Left renal pelvis (tissue), 4 donors: Measurements from ENCODE around the gene XRCC1. TPM values are rescaled to one million over a fixed set of nuclear protein-coding genes. Genes with fewer than 3 reads are reported as not detected.
A peak's percentile ranks its signal among the peaks of the same experiment; 100 is the strongest.

ENCODE experiments used
- DNase-seq, 4 donors: peaks; one replicate each; pipeline ENCODE4 v3.0.0-alpha.2; 2013; ENCODE audit warnings: low read depth in 4 of 4, low spot score in 3 of 4
- polyA plus RNA-seq, 4 donors: library from polyadenylated mRNA; unstranded; fragments of 120-200 nt; gene quantifications; one replicate each; pipeline ENCODE4 v1.2.1, GENCODE V29; 2013; ENCODE audit not compliant: insufficient read length in 4 of 4

The XRCC1 gene
- polyA plus RNA-seq, 4 donors: 49.1 to 67.6 (median 57.3) TPM

- DNase-seq: no peak
Measured at GRCh38 chr19:43578787-43579186, 3.5 kb upstream of the XRCC1 start.

- DNase-seq: no peak
Measured at GRCh38 chr19:43575955-43576878, 890 bp upstream of the XRCC1 start.

- no peak for DNase-seq
Measured at GRCh38 chr19:43574424-43575155, 737 bp downstream of the XRCC1 start.

GRCh38 chr19:43572171-43572588, 3.1 kb downstream of the XRCC1 start:
- DNase-seq: no peak

- no peak for DNase-seq
Measured at GRCh38 chr19:43570174-43570791, 5.0 kb downstream of the XRCC1 start.

- DNase-seq: no peak
Measured at GRCh38 chr19:43569657-43570056, 5.7 kb downstream of the XRCC1 start.

DNA sequence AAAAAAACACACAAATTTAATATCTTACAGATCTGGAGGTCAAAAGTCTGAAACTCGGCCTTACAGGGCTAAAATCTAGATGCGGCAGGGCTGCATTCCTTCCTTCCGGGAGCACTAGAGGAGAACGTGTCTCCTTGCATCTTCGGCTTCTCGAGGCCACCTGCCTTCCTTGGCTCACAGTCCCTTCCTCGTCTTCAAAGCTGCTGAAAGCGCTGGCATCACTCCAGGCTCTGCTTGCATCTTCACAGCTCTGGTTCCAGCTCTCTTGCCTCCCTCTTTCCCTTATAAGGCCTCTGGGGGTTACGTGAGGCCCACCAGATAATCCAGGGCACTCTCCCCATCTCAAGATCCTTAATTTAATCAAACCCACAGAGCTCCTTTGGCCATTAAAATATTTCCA, 10.5 kb downstream of the XRCC1 start:
- no peak for DNase-seq

DNA sequence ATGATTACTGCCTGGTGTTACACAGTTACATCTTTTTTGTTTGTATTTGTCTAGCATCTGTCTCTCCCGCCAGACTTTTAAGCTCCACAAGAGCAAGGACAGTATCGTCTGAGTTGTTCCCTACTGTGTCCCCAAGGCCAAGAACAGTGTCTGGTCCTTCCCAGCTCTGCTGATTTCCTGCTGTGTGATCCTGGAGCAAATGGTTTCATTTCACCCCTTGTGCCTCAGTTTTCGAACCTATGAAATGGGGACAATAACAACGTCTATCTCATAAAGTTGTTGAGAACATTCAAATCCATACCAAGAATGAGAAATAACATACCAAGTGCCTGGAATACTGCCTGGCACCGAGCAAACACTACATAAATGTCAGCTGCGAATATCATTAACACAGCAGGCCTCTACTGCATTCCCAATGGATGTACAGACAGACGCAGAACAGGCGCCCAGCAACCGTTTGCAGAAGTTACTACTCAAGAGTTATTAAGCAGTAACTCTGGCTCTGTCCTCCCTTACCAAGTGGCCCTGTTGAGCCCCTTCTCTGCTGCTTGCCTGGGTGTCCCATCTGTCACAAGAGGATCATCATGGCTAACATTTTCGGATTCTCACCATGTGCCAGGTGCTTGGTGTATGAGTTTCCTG, 11.4 kb downstream of the XRCC1 start:
- DNase-seq: no peak

GRCh38 chr19:43562698-43563241, 12.6 kb downstream of the XRCC1 start:
- no peak for DNase-seq

DNA sequence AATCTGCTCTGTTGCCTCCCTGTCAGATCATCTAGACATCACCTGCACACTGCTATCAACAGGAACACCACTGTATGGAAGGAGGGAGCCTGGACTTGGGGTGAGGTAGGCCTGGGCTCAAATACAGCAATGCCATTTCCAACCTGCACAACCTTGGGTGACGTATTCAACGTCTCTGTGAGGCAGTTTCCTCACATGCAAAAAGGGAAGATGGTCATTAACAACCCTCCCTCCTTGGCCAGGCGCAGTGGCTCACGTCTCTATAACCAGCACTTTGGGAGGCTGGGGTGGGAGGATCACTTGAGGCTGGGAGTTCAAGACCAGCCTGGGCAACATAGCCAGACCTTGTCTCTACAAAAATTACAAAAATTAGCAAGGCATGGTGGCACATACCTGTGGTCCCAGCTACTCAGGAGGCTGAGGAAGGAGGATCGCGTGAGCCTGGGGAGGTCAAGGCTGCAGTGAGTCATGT, 13.1 kb downstream of the XRCC1 start:
- DNase-seq: no peak

- DNase-seq: no peak
Measured at GRCh38 chr19:43561139-43561970, 14.0 kb downstream of the XRCC1 start.

GRCh38 chr19:43560687-43561086, 14.6 kb downstream of the XRCC1 start:
- DNase-seq: no peak

GRCh38 chr19:43555185-43555770, 20.0 kb downstream of the XRCC1 start:
- DNase-seq: peak in 1 of 4 donors; percentile 48

DNA sequence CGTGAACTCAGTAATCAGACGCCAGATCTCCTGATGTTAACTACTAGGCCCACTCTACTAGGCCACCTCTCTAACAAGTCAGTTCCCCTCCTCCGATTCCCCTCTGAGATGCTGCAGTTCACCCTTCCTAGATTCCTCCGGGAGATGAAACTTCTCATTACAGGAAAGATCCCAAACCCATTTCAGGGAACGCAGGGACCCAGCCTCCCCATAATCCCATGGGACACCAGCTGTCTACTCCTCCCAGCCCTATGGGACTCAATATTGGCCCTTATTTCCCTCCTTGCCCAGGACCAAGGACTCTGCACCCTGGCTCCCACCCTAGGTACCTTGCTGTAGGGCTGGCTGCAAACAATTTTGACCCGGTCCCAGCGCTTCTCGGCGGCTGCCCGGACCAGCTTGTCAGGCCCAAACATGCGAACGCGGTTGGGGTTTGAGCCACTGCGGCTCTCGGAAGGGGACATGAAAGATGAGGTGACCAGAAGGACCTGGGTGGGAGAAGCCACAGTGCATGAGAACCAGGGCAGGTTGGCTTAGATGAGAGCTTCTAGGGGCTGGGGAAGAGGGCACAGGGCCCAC, 20.9 kb downstream of the XRCC1 start:
- no peak for DNase-seq

DNA sequence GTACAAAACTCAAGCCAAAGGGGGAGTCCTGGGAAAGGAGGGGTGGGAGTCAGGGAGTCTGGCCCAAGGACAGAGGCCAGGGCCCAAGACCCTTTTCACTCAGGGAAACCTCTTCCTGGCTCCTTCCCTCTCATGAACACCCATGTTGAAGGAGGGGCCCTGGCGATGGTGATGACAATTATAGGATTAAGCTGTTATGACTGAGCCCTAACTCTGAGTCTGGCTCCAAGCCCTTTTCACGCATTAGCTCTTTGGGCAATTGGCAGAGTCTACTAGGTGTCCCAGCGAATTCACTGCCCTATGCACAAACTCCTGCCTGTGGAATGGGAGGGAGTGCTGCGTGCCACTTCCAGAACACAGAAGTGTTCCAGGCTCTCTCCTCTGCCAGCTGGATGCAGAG, 21.7 kb downstream of the XRCC1 start:
- no peak for DNase-seq

- DNase-seq: no peak
Measured at GRCh38 chr19:43552616-43553015, 22.7 kb downstream of the XRCC1 start.

DNA sequence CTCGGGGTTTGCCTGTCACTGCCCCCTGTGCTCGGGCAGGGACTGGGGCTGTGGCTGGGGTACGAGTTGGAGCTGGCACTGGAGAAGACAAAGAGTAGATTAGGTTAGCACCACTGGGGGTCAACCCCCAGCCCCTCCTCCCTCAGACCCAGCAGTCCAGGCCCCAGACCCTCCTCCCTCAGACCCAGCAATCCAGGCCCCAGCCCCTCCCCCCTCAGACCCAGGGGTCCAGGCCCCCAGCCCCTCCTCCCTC, 23.2 kb downstream of the XRCC1 start:
- DNase-seq: no peak

GRCh38 chr19:43551399-43552197, 23.7 kb downstream of the XRCC1 start:
- DNase-seq: no peak
